Stimulated activated CD4-positive, alpha-beta T cell treated with anti-CD3 and anti-CD28 coated beads, TNF-alpha, amount 100 ng/mL, for 24 hours (primary cell): Measurements from ENCODE around the gene HIVEP1.
"Not testable (repeated sequence)": the region's sequence is repeated elsewhere in the genome, so short reads cannot be mapped to it uniquely, and the experiment has no call there.

Experiments
- DNase-seq, 3 experiments: peaks; one replicate each; pipeline ENCODE4 v3.0.0-alpha.2; 2020; ENCODE audit warnings: low read depth in 3 of 3

The HIVEP1 gene

GRCh38 chr6:12116978-12117377 is 104.9 kb downstream of the HIVEP1 start:
- DNase-seq = no peak

DNA sequence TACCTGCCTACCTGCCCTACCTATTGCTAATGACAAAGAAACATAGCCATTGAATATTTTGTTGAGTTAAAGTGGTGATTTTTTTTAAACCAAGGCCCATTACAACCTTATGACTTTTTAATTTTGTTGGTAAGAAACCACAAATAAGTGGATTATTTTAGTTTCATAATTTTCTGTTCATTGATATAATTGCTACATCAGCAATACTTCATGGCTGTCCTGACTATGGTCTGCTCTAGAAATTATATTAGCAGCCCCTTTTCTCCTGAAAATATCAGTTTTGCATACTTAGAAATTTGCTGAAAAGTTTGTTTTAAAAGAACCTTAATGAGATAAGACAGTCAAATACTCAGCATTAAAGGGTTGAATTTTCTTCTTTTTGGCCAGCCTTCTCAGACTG is 106.5 kb downstream of the HIVEP1 start:
- no peak for DNase-seq

GRCh38 chr6:12119085-12119588 is 107.0 kb downstream of the HIVEP1 start:
- peak in 2 of 3 experiments; percentile 17 to 25 for DNase-seq

GRCh38 chr6:12125396-12125795 is 113.3 kb downstream of the HIVEP1 start:
- no peak for DNase-seq

DNA sequence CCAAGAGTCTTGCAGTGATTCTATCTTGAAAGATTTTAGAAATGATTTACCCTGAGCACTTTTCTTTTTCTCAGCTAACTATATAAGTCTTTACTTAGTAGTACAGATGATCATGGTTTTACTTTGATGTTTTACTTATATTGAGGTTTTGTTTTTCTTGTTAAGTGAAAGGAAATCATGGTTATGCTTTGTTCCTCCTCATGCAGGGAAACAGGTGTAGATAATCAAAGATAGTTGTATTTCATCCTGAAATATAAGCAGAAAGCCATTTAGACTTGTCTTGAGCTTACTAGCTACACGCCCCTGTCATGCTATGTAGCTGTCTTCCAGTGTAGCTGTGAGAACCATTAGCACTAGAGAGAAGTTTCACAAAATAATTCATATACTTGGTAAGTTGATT is 113.9 kb downstream of the HIVEP1 start:
- DNase-seq = no peak

- DNase-seq = no peak
Measured at GRCh38 chr6:12129523-12129922, 117.4 kb downstream of the HIVEP1 start.

GRCh38 chr6:12132351-12133222 is 120.5 kb downstream of the HIVEP1 start:
- no peak for DNase-seq

GRCh38 chr6:12134581-12134980 is 122.5 kb downstream of the HIVEP1 start:
- no peak for DNase-seq

- no peak for DNase-seq
Measured at GRCh38 chr6:12134991-12135390, 122.9 kb downstream of the HIVEP1 start.

GRCh38 chr6:12136905-12137304 is 124.8 kb downstream of the HIVEP1 start:
- no peak for DNase-seq

DNA sequence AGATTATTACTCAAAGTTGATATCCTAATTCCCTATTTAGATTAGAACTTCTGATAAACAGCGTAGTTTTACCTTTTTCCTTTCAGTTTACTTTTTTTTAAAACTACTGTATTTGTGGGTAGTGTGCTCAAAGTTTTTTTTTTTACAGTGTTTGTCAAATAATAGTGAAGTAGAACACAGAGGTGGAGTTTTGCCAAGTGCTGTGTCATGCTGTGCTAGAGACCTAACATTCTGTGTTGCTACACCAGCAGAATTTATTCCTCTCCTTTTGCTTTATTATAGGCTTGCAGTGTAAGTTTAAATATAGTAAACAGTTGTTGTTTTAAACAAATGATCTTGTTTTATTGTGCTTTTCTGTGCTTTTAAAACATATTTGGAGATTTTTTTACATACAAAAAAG is 125.4 kb downstream of the HIVEP1 start:
- no peak for DNase-seq

DNA sequence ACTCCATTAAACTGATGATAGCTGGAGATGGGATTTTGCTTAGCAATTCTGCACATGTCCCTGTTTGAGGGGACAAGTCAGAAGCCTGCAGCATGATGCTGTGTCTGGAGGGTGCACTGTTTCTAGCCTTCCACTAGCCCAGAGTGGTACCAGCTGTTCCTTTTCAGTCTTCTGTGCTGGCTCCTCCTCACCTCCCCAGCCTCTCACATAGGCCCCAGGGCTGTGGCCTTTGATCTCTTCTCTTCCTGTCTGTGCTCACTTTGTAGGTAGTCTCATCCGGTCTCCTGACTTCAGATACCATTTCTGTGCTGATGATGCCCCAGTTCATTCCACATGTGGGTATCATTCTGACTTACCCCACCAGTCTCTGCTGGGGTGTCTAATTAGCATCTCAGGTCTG is 126.3 kb downstream of the HIVEP1 start:
- peak in 2 of 3 experiments; percentile 5 to 14 for DNase-seq

- DNase-seq = no peak
Measured at GRCh38 chr6:12138936-12139335, 126.8 kb downstream of the HIVEP1 start.

GRCh38 chr6:12147557-12148316 is 135.6 kb downstream of the HIVEP1 start:
- DNase-seq = no peak

DNA sequence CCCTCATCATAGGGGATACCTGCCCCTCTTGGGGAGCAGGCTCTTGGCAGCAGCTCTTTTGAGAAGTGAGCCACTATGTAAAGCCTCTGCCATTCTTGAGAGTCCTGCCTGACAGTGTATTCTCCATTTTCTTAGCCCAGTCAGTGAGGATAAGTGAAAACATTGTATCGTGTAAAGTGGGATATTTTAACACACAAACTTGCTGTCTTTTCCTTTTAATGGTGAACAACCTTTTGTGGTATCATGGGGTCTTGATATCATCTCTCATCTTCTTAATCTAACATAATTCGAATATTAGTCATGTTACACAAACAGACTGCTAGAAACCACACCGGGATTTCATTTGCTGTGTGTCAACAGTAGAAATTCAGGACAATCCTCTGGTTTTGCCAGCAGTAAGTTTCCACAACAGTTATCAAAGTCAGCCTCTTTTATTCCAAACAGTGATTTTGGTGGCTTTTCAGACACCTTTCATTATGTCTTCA is 136.2 kb downstream of the HIVEP1 start:
- DNase-seq = no peak

DNA sequence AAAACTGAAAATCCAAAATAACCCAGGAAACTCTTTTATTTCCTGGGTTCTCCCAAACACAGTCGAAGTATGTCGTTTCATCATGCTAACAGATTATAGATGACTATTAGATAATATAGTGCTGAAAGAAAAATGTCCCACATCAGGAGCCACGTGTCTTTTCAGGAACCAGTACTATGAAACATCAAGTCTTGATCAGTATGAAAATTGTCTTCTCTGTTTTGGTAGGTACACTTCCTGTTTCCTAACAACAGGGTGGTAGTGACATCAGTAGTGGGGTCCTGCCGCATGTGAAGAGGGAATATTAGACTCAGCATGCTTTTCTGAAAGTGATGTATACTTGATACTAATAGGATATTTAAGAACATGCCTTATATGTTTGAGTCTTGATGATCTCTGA is 136.7 kb downstream of the HIVEP1 start:
- DNase-seq = no peak

DNA sequence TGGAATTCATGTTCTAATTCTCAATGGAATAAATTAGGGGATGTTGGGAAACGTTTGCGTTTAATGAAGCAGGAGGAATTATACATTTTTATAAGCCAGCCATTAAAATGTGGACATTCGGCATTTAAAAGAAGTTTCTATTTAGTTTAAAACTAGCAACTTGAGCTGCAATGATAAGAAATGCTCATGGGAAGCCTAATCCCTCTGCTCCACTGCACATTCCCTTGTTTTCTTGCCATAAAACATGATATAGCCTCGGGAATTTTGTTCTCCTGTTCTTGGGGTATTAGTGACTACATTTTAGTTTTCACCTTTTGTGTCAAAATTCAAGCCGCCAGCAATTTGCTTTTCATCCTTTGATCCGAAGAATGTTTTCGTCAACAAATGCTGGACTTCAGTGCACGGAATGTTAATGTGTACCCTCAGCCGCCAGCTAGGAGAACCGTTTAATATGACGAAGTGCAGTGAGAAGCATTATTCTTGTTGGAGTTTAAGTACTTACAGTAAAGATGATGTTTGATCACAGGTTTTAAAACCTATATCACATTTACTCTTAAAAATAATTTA is 137.9 kb downstream of the HIVEP1 start:
- no peak for DNase-seq

DNA sequence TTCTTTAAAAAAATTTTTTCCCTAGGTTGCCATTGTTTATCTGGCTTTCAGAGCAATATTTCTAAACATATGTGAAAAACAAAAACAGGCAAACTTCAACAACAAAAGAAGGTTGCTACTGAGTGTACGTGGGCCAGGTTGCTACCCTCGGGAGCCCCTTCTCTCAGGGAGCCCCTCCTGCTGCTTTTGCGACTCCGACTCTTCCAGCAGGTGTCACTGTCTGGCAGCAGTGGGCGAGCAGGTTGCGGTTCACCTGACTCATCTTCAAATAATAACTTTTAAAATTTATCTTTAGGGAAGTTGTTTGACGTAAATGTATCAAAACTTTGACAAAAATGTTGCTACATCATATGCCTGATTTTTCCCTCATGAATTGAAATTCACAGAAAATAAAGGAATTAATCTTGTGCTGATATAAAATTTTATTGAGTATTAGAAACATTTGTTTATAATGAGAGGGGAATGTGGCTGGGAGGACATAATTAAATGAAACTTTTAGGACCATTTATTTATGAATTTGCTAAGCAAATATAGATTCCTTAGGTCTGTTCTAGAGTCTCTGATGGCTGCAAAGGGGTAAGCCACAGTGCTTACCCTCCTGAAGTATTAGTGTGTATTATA is 138.8 kb downstream of the HIVEP1 start:
- peak in 2 of 3 experiments; percentile 21 to 27 for DNase-seq

DNA sequence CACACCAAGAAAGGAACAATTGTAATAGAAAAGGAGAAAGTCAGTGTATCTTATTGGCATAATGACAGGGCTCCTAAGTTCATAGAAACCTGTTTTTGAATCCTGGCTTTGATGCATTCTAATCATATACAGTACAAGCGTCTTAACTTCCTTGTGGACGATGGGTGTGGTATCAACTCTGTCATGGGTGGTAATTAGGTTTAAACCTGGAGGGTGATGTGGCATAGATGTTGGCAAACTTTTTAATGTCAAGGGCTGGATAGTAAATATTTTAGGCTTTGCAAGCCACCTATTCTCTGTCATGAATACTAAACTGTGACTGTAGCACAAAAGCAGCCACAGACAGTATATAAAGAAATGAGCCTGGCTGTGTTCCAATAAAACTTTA is 139.3 kb downstream of the HIVEP1 start:
- no peak for DNase-seq

GRCh38 chr6:12152023-12152970 is 140.2 kb downstream of the HIVEP1 start:
- DNase-seq = no peak

- DNase-seq = not testable (repeated sequence)
Measured at GRCh38 chr6:12155769-12156168, 143.7 kb downstream of the HIVEP1 start.
